ENCODE results near the gene IGSF5.
A peak's percentile ranks its signal among the peaks of the same experiment; 100 is the strongest.

IGSF5 gene

DNA sequence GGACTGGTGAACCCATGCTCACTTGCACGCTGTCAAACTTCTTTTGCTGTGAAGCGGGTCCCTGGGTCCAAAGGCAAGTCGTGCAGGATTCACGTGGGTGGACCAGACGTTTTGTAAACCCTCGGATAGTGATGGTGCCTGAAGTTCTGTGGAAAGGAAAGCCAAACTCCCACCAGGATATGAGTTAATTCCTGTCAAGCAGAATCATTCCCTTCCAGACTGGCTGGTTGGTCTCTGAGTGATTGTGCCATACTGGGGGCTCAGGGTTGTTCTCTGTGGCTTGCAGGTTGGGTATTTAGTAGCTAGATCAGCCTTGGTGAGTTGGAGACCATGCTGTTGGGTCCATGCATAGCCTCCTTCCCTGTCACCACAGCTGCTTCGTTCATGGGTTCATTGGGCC, 32.7 kb upstream of the IGSF5 start:
- H2AFZ ChIP-seq (ENCODE audit: insufficient read depth, low read length, poor library complexity) = no peak overlapping the region
- H2BK120ac ChIP-seq (ENCODE audit: insufficient read depth, low read length, poor library complexity) = no peak overlapping the region
- H2BK12ac ChIP-seq (ENCODE audit: low read length) = no peak overlapping the region
- H3K4ac ChIP-seq (ENCODE audit: low read depth, low read length) = no peak overlapping the region
- no peaks in the 10 kb centered on the region for H3K79me2 ChIP-seq (ENCODE audit: control insufficient read depth, insufficient read depth, low read length, poor library complexity)
- no peak overlapping the region for H3K4me3 ChIP-seq (ENCODE audit: low read depth, low read length)
- no peak for DNase-seq
- no CpG with 5 or more reads among the region's 7 CpGs for WGBS (ENCODE audit: extremely low coverage, insufficient coverage, insufficient read length)
- peaks cover 4% of the 10 kb centered on the region for H3K9me3 ChIP-seq (ENCODE audit: insufficient read depth, low read depth, low read length)
- H4K8ac ChIP-seq (ENCODE audit: low read depth, low read length) = no peak overlapping the region
- no peaks in the 10 kb centered on the region for H3K27me3 ChIP-seq (ENCODE audit: insufficient read depth, low read length)
- H3K14ac ChIP-seq (ENCODE audit: low read length) = no peak overlapping the region
- no peak overlapping the region for H3K18ac ChIP-seq (ENCODE audit: low read length)
- H2BK5ac ChIP-seq (ENCODE audit: low read depth, low read length, poor library complexity) = no peak overlapping the region
- no peak overlapping the region for H4K12ac ChIP-seq (ENCODE audit: low read depth, low read length)
- no peaks in the 10 kb centered on the region for H3K79me1 ChIP-seq (ENCODE audit: low read length)
- no peak overlapping the region for H2AK5ac ChIP-seq (ENCODE audit: low read length)
- H3K36me3 ChIP-seq (ENCODE audit: control insufficient read depth in 1 of 2, insufficient read depth in 2 of 2, low read length in 2 of 2) = no peaks in the 10 kb centered on the region
- H3K4me2 ChIP-seq (ENCODE audit: low read length) = no peak overlapping the region
- no peak overlapping the region for H3K23ac ChIP-seq (ENCODE audit: low read length)
- H3K4me1 ChIP-seq (ENCODE audit: control insufficient read depth in 1 of 2, insufficient read depth in 2 of 2, low read length in 2 of 2) = no peaks in the 10 kb centered on the region
- H4K91ac ChIP-seq (ENCODE audit: low read depth, low read length) = no peak overlapping the region
- no peak overlapping the region for H3K9ac ChIP-seq (ENCODE audit: low read length)
- H3K27ac ChIP-seq (ENCODE audit: low read depth, low read length) = no peak overlapping the region

DNA sequence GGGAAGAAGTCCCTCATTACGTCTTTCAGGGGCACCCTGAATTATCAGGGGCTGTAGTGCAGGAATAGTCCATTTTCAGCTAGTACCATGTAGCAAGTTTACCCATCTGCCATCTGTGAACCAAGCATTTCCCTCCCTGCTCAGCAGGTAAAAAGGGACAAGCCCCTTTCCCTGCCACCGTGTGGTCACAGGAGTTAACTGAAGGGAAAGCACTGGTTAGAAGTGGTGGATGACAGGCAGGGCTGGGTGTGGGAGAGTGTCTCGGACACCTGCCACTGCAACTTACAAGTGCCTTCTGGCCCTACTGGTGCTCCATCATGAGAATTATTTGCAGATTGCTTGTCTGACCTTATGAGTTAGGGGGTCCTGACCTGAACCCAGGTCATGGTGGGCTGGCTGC, 32.0 kb upstream of the IGSF5 start:
- WGBS (ENCODE audit: extremely low coverage, insufficient coverage, insufficient read length) = no CpG with 5 or more reads among the region's 3 CpGs
- no peak overlapping the region for H3K4ac ChIP-seq (ENCODE audit: low read depth, low read length)
- no peak overlapping the region for H4K91ac ChIP-seq (ENCODE audit: low read depth, low read length)
- H2BK12ac ChIP-seq (ENCODE audit: low read length) = no peak overlapping the region
- no peaks in the 10 kb centered on the region for H3K79me2 ChIP-seq (ENCODE audit: control insufficient read depth, insufficient read depth, low read length, poor library complexity)
- no peak overlapping the region for H4K8ac ChIP-seq (ENCODE audit: low read depth, low read length)
- H3K4me2 ChIP-seq (ENCODE audit: low read length) = no peak overlapping the region
- no peak overlapping the region for H3K18ac ChIP-seq (ENCODE audit: low read length)
- no peak overlapping the region for H2AFZ ChIP-seq (ENCODE audit: insufficient read depth, low read length, poor library complexity)
- H3K14ac ChIP-seq (ENCODE audit: low read length) = no peak overlapping the region
- no peak overlapping the region for H4K12ac ChIP-seq (ENCODE audit: low read depth, low read length)
- peak in 1 of 2 donors; percentile 42 for DNase-seq
- H2BK5ac ChIP-seq (ENCODE audit: low read depth, low read length, poor library complexity) = no peak overlapping the region
- H3K27ac ChIP-seq (ENCODE audit: low read depth, low read length) = no peak overlapping the region
- H3K4me1 ChIP-seq (ENCODE audit: control insufficient read depth in 1 of 2, insufficient read depth in 2 of 2, low read length in 2 of 2) = no peaks in the 10 kb centered on the region
- no peak overlapping the region for H3K9ac ChIP-seq (ENCODE audit: low read length)
- no peaks in the 10 kb centered on the region for H3K27me3 ChIP-seq (ENCODE audit: insufficient read depth, low read length)
- no peak overlapping the region for H2BK120ac ChIP-seq (ENCODE audit: insufficient read depth, low read length, poor library complexity)
- H2AK5ac ChIP-seq (ENCODE audit: low read length) = no peak overlapping the region
- no peak overlapping the region for H3K23ac ChIP-seq (ENCODE audit: low read length)
- H3K4me3 ChIP-seq (ENCODE audit: low read depth, low read length) = no peak overlapping the region
- H3K36me3 ChIP-seq (ENCODE audit: control insufficient read depth in 1 of 2, insufficient read depth in 2 of 2, low read length in 2 of 2) = no peaks in the 10 kb centered on the region
- H3K79me1 ChIP-seq (ENCODE audit: low read length) = no peaks in the 10 kb centered on the region
- H3K9me3 ChIP-seq (ENCODE audit: insufficient read depth, low read depth, low read length) = peaks cover 4% of the 10 kb centered on the region

- no peak overlapping the region for H2BK5ac ChIP-seq (ENCODE audit: low read depth, low read length, poor library complexity)
- no peak overlapping the region for H3K9ac ChIP-seq (ENCODE audit: low read length)
- no peak overlapping the region for H2BK12ac ChIP-seq (ENCODE audit: low read length)
- H4K91ac ChIP-seq (ENCODE audit: low read depth, low read length) = no peak overlapping the region
- WGBS (ENCODE audit: extremely low coverage, insufficient coverage, insufficient read length) = no CpG with 5 or more reads among the region's 7 CpGs
- H2AFZ ChIP-seq (ENCODE audit: insufficient read depth, low read length, poor library complexity) = no peak overlapping the region
- DNase-seq = no peak
- H3K18ac ChIP-seq (ENCODE audit: low read length) = no peak overlapping the region
- no peak overlapping the region for H4K8ac ChIP-seq (ENCODE audit: low read depth, low read length)
- H3K14ac ChIP-seq (ENCODE audit: low read length) = no peak overlapping the region
- H2BK120ac ChIP-seq (ENCODE audit: insufficient read depth, low read length, poor library complexity) = no peak overlapping the region
- H3K27me3 ChIP-seq (ENCODE audit: insufficient read depth, low read length) = no peaks in the 10 kb centered on the region
- no peak overlapping the region for H3K23ac ChIP-seq (ENCODE audit: low read length)
- no peak overlapping the region for H3K4me2 ChIP-seq (ENCODE audit: low read length)
- H3K9me3 ChIP-seq (ENCODE audit: insufficient read depth, low read depth, low read length) = peaks cover 4% of the 10 kb centered on the region
- no peaks in the 10 kb centered on the region for H3K36me3 ChIP-seq (ENCODE audit: control insufficient read depth in 1 of 2, insufficient read depth in 2 of 2, low read length in 2 of 2)
- no peaks in the 10 kb centered on the region for H3K79me1 ChIP-seq (ENCODE audit: low read length)
- no peak overlapping the region for H4K12ac ChIP-seq (ENCODE audit: low read depth, low read length)
- H3K79me2 ChIP-seq (ENCODE audit: control insufficient read depth, insufficient read depth, low read length, poor library complexity) = no peaks in the 10 kb centered on the region
- no peak overlapping the region for H3K27ac ChIP-seq (ENCODE audit: low read depth, low read length)
- no peak overlapping the region for H2AK5ac ChIP-seq (ENCODE audit: low read length)
- no peaks in the 10 kb centered on the region for H3K4me1 ChIP-seq (ENCODE audit: control insufficient read depth in 1 of 2, insufficient read depth in 2 of 2, low read length in 2 of 2)
- H3K4me3 ChIP-seq (ENCODE audit: low read depth, low read length) = no peak overlapping the region
- H3K4ac ChIP-seq (ENCODE audit: low read depth, low read length) = no peak overlapping the region
Observed at GRCh38 chr21:39713905-39714304, 31.1 kb upstream of the IGSF5 start.

GRCh38 chr21:39714331-39714730, 30.7 kb upstream of the IGSF5 start:
- Histone ChIP-seq H2BK5ac (ENCODE audit: low read depth, low read length, poor library complexity) (no peak overlapping the region), H3K14ac (ENCODE audit: low read length) (no peak overlapping the region), H3K18ac (ENCODE audit: low read length) (no peak overlapping the region), H3K36me3 (ENCODE audit: control insufficient read depth in 1 of 2, insufficient read depth in 2 of 2, low read length in 2 of 2) (no peaks in the 10 kb centered on the region), H3K79me2 (ENCODE audit: control insufficient read depth, insufficient read depth, low read length, poor library complexity) (no peaks in the 10 kb centered on the region), H4K8ac (ENCODE audit: low read depth, low read length) (no peak overlapping the region), H3K79me1 (ENCODE audit: low read length) (no peaks in the 10 kb centered on the region), H4K12ac (ENCODE audit: low read depth, low read length) (no peak overlapping the region), H2AK5ac (ENCODE audit: low read length) (no peak overlapping the region), H3K4me3 (ENCODE audit: low read depth, low read length) (no peak overlapping the region), H2BK120ac (ENCODE audit: insufficient read depth, low read length, poor library complexity) (no peak overlapping the region), H4K91ac (ENCODE audit: low read depth, low read length) (no peak overlapping the region), H3K4ac (ENCODE audit: low read depth, low read length) (no peak overlapping the region), H3K27ac (ENCODE audit: low read depth, low read length) (no peak overlapping the region), H3K23ac (ENCODE audit: low read length) (no peak overlapping the region), H3K4me2 (ENCODE audit: low read length) (no peak overlapping the region), H3K27me3 (ENCODE audit: insufficient read depth, low read length) (no peaks in the 10 kb centered on the region), H2AFZ (ENCODE audit: insufficient read depth, low read length, poor library complexity) (no peak overlapping the region), H3K9ac (ENCODE audit: low read length) (no peak overlapping the region), H2BK12ac (ENCODE audit: low read length) (no peak overlapping the region), H3K9me3 (ENCODE audit: insufficient read depth, low read depth, low read length) (peaks cover 4% of the 10 kb centered on the region), H3K4me1 (ENCODE audit: control insufficient read depth in 1 of 2, insufficient read depth in 2 of 2, low read length in 2 of 2) (no peaks in the 10 kb centered on the region)
- WGBS (ENCODE audit: extremely low coverage, insufficient coverage, insufficient read length) = no CpG with 5 or more reads among the region's 1 CpG
- no peak for DNase-seq

Measured in trophoblast cell (in vitro differentiated cells and primary cell).